ENCODE data around the gene DRGX.

The DRGX gene

GRCh38 chr10:49395741-49396665 is at the start of gene DRGX:
Gene DRGX (minus strand): TSS chr10:49396089. CDS start chr10:49395440, 649 bp downstream.
- DNase-seq: no peak

- no peak for DNase-seq
Observed at GRCh38 chr10:49444349-49444748, 48.5 kb upstream of the DRGX start.

GRCh38 chr10:49442863-49443262 is 47.0 kb upstream of the DRGX start:
- DNase-seq: no peak

GRCh38 chr10:49441488-49442476 is 45.9 kb upstream of the DRGX start:
- DNase-seq: no peak

- no peak for DNase-seq
Observed at GRCh38 chr10:49435225-49435624, 39.3 kb upstream of the DRGX start.

- DNase-seq: no peak
Observed at GRCh38 chr10:49433069-49433468, 37.2 kb upstream of the DRGX start.

GRCh38 chr10:49431426-49431825 is 35.5 kb upstream of the DRGX start:
- DNase-seq: no peak

GRCh38 chr10:49429458-49429857 is 33.6 kb upstream of the DRGX start:
- no peak for DNase-seq

GRCh38 chr10:49426490-49427360 is 30.8 kb upstream of the DRGX start:
- DNase-seq: no peak

GRCh38 chr10:49419005-49419404 is 23.1 kb upstream of the DRGX start:
- DNase-seq: peak; percentile 41 to 45

- no peak for DNase-seq
Observed at GRCh38 chr10:49418328-49418727, 22.4 kb upstream of the DRGX start.

- DNase-seq: no peak
Observed at GRCh38 chr10:49418053-49418326, 22.1 kb upstream of the DRGX start.

GRCh38 chr10:49417311-49418052 is 21.6 kb upstream of the DRGX start:
- DNase-seq: no peak

- DNase-seq: no peak
Observed at GRCh38 chr10:49415846-49416245, 20.0 kb upstream of the DRGX start.

- no peak for DNase-seq
Observed at GRCh38 chr10:49415109-49415508, 19.2 kb upstream of the DRGX start.

- no peak for DNase-seq
Observed at GRCh38 chr10:49414496-49414895, 18.6 kb upstream of the DRGX start.

GRCh38 chr10:49412571-49412970 is 16.7 kb upstream of the DRGX start:
- no peak for DNase-seq

- DNase-seq: no peak
Observed at GRCh38 chr10:49410365-49411074, 14.6 kb upstream of the DRGX start.

- no peak for DNase-seq
Observed at GRCh38 chr10:49409755-49410154, 13.9 kb upstream of the DRGX start.

- no peak for DNase-seq
Observed at GRCh38 chr10:49408519-49409306, 12.8 kb upstream of the DRGX start.
